K562 (cell line): ENCODE results near the gene ERC2. TPM values are rescaled to one million over a fixed set of nuclear protein-coding genes. Genes with fewer than 3 reads are reported as not detected.

Experiments used
- ATAC-seq: fragments of 200-7000 bp; cut with Tn5 transposase; 3 replicates; pipeline ENCODE4 v1.9.1; 2020; ENCODE audit warnings: moderate library complexity
- BruUV-seq: library from RNA; stranded (reverse); fragments of 400-500 nt; replicated peaks from 2 replicates; lab custom pipeline; 2021; lab: Mats Ljungman, UMichigan
- CTCF ChIA-PET: fragments of 300-600 bp; formaldehyde crosslinking; extraction: SDS; loops from one replicate; lab custom pipeline; 2021; ENCODE audit warnings: low intra/inter-chr PET ratio; lab: Yijun Ruan, JAX
- POLR2A ChIA-PET: fragments of 300-600, 350-650 bp; sonication (Branson Sonifier 250); formaldehyde crosslinking; extraction: SDS; loops from one replicate; lab custom pipeline; 2021; ENCODE audit warnings: antibody characterized with exemption, inconsistent platforms; lab: Yijun Ruan, JAX
- DNase-seq, 4 experiments: peaks; one replicate each; pipeline versions ENCODE4 v3.0.0 to v3.0.0-alpha.2; 2011 to 2018; ENCODE audit warnings: low spot score in 3 of 4, mixed read lengths in 3 of 4; ENCODE audit errors: extremely low read depth in 1 of 4
- FAIRE-seq: peaks from 2 replicates; lab custom pipeline; 2011; peaks lifted over from hg19 to GRCh38; lab: Jason Lieb, UNC
- H2AFZ ChIP-seq: 2 replicates; pipeline ENCODE4 v1.6.0; 2011; ENCODE audit warnings: low read depth, low read length, control low read depth, inconsistent platforms
- H3K27ac ChIP-seq: fragments of 200-600 bp; 3 replicates; pipeline ENCODE4 v1.8.0; 2011; ENCODE audit warnings: low read depth, mild to moderate bottlenecking, control low read depth, inconsistent platforms, low read length, moderate library complexity, mixed read lengths; ENCODE audit errors: extremely low read depth
- H3K27me3 ChIP-seq, 2 experiments: fragments of 300-600 bp in 1 of 2; 2 replicates in 1 of 2; 3 replicates in 1 of 2; pipeline versions ENCODE4 v1.6.0 to v1.8.0; 2011; ENCODE audit warnings: inconsistent platforms in 2 of 2, low read length in 2 of 2, mild to moderate bottlenecking in 1 of 2, mixed read lengths in 1 of 2, moderate library complexity in 1 of 2; ENCODE audit not compliant: control insufficient read depth in 2 of 2, insufficient read depth in 2 of 2
- H3K36me3 ChIP-seq: fragments of 300-600 bp; 3 replicates; pipeline ENCODE4 v1.8.0; 2011; ENCODE audit warnings: mild to moderate bottlenecking, low read length, inconsistent platforms; ENCODE audit not compliant: control insufficient read depth, insufficient read depth
- H3K4me1 ChIP-seq, 2 experiments: fragments of 200-600 bp in 1 of 2; replicated peaks in 1 of 2; 2 replicates in 1 of 2; 3 replicates in 1 of 2; pipeline versions ENCODE4 v1.5.1 to v1.8.0; 2011; ENCODE audit warnings: inconsistent platforms in 2 of 2, low read length in 2 of 2, mild to moderate bottlenecking in 1 of 2, mixed read lengths in 1 of 2, moderate library complexity in 1 of 2; ENCODE audit not compliant: control insufficient read depth in 2 of 2, insufficient read depth in 2 of 2
- H3K4me2 ChIP-seq: 2 replicates; pipeline ENCODE4 v1.6.1; 2011; ENCODE audit warnings: low read length, control low read depth, inconsistent platforms, mixed read lengths; ENCODE audit not compliant: insufficient read depth
- H3K4me3 ChIP-seq: fragments of 200-600 bp; sonication (generic), shearing (Covaris generic); 2 replicates; pipeline ENCODE4 v1.5.1; 2016; ENCODE audit warnings: control low read depth, inconsistent platforms
- H3K79me2 ChIP-seq: fragments of 200-600 bp; 3 replicates; pipeline ENCODE4 v1.8.0; 2011; ENCODE audit warnings: low read length, inconsistent platforms; ENCODE audit not compliant: control insufficient read depth, insufficient read depth
- H3K9ac ChIP-seq, 2 experiments: 2 replicates each; pipeline versions ENCODE4 v1.6.0 to v1.6.1; 2011; ENCODE audit warnings: low read depth in 2 of 2, low read length in 2 of 2, control low read depth in 1 of 2, inconsistent platforms in 1 of 2, mild to moderate bottlenecking in 1 of 2, mixed read lengths in 1 of 2; ENCODE audit not compliant: insufficient read depth in 1 of 2
- H3K9me1 ChIP-seq: one replicate; pipeline ENCODE4 v1.6.0; 2011; ENCODE audit warnings: inconsistent platforms, mild to moderate bottlenecking, low read length, moderate library complexity; ENCODE audit not compliant: control insufficient read depth, insufficient read depth
- H3K9me3 ChIP-seq: replicated peaks from 2 replicates; pipeline ENCODE4 v1.5.1; 2011; ENCODE audit warnings: low read depth, low read length, inconsistent platforms; ENCODE audit not compliant: control insufficient read depth, insufficient read depth
- H4K20me1 ChIP-seq: replicated peaks from 2 replicates; pipeline ENCODE4 v1.6.1; 2011; ENCODE audit warnings: low read length, inconsistent platforms, mixed read lengths; ENCODE audit not compliant: control insufficient read depth, insufficient read depth
- CBX8 ChIP-seq: fragments of 200-600 bp; sonication (generic); IDR thresholded peaks from 2 replicates; pipeline ENCODE4 v1.6.1; 2012; ENCODE audit warnings: borderline replicate concordance, mixed run types, low read depth, mild to moderate bottlenecking, moderate library complexity, mixed read lengths, low read length, control low read depth, inconsistent platforms; ENCODE audit not compliant: poor library complexity, severe bottlenecking; ENCODE audit errors: extremely low read depth
- CCAR2 ChIP-seq: fragments of 200-400 bp; formaldehyde crosslinking; IDR thresholded peaks from 2 replicates; pipeline ENCODE4 v1.6.1; 2017; ENCODE audit warnings: mild to moderate bottlenecking, low read depth, low read length
- DMBX1 ChIP-seq: fragments of 250-450 bp; sonication (Bioruptor Pico); IDR thresholded peaks from 2 replicates; pipeline ENCODE4 v1.8.0; 2022; ENCODE audit warnings: inconsistent platforms, mild to moderate bottlenecking, moderate library complexity, borderline replicate concordance
- ELF1 ChIP-seq: fragments of 200-800 bp; sonication (Bioruptor generic); IDR thresholded peaks from 2 replicates; pipeline ENCODE4 v1.6.1; 2016; ENCODE audit warnings: missing genetic modification characterization, missing compliant biosample characterization
- EZH2 ChIP-seq: IDR thresholded peaks from 2 replicates; pipeline ENCODE4 v1.6.1; 2012; ENCODE audit warnings: low read depth, mild to moderate bottlenecking, inconsistent platforms, low read length, borderline replicate concordance
- JUNB ChIP-seq: fragments of 450-650 bp; formaldehyde crosslinking; conservative IDR thresholded peaks from 2 replicates; pipeline ENCODE4 v1.4.0; 2020; ENCODE audit warnings: mild to moderate bottlenecking
- ZSCAN32 ChIP-seq: fragments of 450-650 bp; formaldehyde crosslinking; IDR thresholded peaks from 2 replicates; pipeline ENCODE4 v1.4.0; 2020; ENCODE audit warnings: mild to moderate bottlenecking, moderate library complexity
- WGBS: fragments of 100-300 bp; shearing (Covaris generic); methylation state at CpG from one replicate; pipeline ENCODE4 v1.1.6; 2016; ENCODE audit warnings: low coverage, mixed read lengths; ENCODE audit not compliant: insufficient coverage; ENCODE audit errors: missing lambda C conversion rate; 5-methylcytosine and 5-hydroxymethylcytosine counted together
- in situ Hi-C: fragments of 300-500 bp; cut with MboI; formaldehyde crosslinking; loops from 4 replicates; pipeline ENCODE4 v1.15.0; 2018; ENCODE audit warnings: inconsistent platforms, mixed read lengths
- intact Hi-C: fragments of 100-400 bp; cut with micrococcal nuclease; formaldehyde crosslinking; loops from 2 replicates; pipeline ENCODE4 v1.14.2; 2022
- polyA plus RNA-seq, 8 experiments: library from polyadenylated mRNA; depleted of rRNA in 4 of 8; stranded (reverse) in 5 of 8; unstranded in 3 of 8; fragments of >200 nt; fragmentation: Nextera tagmentation in 2 of 8; fragmentation: Illumina TruSeq in 1 of 8; extraction: Ambion mirVana in 2 of 8; extraction: Trizol in 1 of 8; gene quantifications; 2 replicates each; pipeline versions ENCODE4 v1.2.1 to v1.2.3, GENCODE V29; 2011 to 2014; ENCODE audit warnings: inconsistent platforms in 1 of 8, missing spikeins in 1 of 8
- total RNA-seq, 7 experiments: library from RNA; depleted of rRNA in 6 of 7; stranded (reverse); fragments of >200 nt in 6 of 7; fragmentation: Illumina TruSeq in 2 of 7; extraction: Trizol in 2 of 7; gene quantifications; 2 replicates each; pipeline versions ENCODE4 v1.2.1 to v1.2.3, GENCODE V29; 2011 to 2021; ENCODE audit warnings: low replicate concordance in 1 of 7
- TF ChIP-seq, protein P1 (sequence below): IDR thresholded peaks from 3 replicates; pipeline ENCODE4 v1.6.1; 2011; ENCODE audit warnings: borderline replicate concordance, mild to moderate bottlenecking, moderate library complexity; ENCODE audit not compliant: insufficient read length; ENCODE audit errors: extremely low read depth
- TF ChIP-seq, protein P2 (sequence below): fragments of 250-450 bp; sonication (Bioruptor Pico); IDR thresholded peaks from 2 replicates; pipeline ENCODE4 v1.6.1; 2021; ENCODE audit warnings: mild to moderate bottlenecking
- TF ChIP-seq, protein P3 (sequence below): sonication (generic); formaldehyde crosslinking; IDR thresholded peaks from 2 replicates; pipeline ENCODE4 v1.8.0; 2022; ENCODE audit warnings: mild to moderate bottlenecking, missing genetic modification reagents, borderline replicate concordance
- TF ChIP-seq, protein P4 (sequence below): fragments of 450-650 bp; IDR thresholded peaks from 2 replicates; pipeline ENCODE4 v1.6.1; 2017; ENCODE audit warnings: antibody characterized with exemption

ERC2 gene
- total and polyA plus RNA-seq, 9 of the 15 experiments (the other 6 are each of a cell fraction or from before 2014, with no cell fraction given), result 0.04 to 0.18 (median 0.07) TPM; not detected in 2

DNA sequence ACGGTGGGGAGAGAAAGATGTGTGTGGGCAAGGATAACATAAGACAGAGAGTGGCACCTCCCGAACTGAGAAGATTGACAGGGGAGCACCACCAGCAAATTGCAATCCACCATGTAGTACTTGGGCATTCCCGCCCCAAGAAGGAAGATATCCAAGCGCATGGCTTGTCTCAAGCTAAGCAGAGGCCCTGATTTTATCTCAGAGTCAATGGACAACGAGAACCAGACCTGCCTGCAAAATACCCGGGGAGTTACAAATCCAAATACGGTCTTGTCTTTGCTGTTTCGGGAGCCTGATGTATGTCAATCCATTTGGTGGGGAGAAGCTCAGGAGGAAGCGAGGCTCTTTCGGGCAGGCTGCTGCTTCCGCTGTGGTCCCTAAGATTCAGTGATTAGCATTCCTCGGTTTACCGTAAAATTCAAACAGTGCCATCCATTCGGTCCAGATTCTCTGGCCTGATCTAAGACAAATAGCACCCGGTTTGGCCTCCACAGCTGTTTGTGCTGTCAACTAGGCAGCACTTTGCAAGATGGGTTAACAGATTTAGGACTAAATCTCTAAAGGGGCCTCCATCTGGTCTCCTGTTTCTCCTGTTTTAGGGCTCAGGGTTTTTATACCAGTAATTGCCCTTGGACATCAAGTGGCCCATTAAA lies 883.4 kb downstream of the ERC2 start:
- no peak overlapping the region for H3K27ac ChIP-seq
- no peaks in the 10 kb centered on the region for H3K9me1 ChIP-seq
- FAIRE-seq (no peak), ATAC-seq (no peak), DNase-seq (no peak)
- in situ Hi-C loops (no loop called here), intact Hi-C loops (no loop called here)
- H3K9ac ChIP-seq, result no peak overlapping the region
- BruUV-seq, result no TSS peak
- under 1% methylated on average over 13 of the region's 15 CpGs for WGBS
- H3K4me1 ChIP-seq, result no peaks in the 10 kb centered on the region
- ChIA-PET CTCF (no interaction called here), POLR2A (interaction anchor here (0.5 to 0.7 kb wide), 2 partner anchors 76 to 211 kb away, joined by 3 read pairs; no protein-coding TSS in a partner anchor)
- no peak overlapping the region for H3K4me2 ChIP-seq
- H4K20me1 ChIP-seq, result no peaks in the 10 kb centered on the region
- H3K27me3 ChIP-seq, result no peaks in the 10 kb centered on the region
- H3K36me3 ChIP-seq, result no peaks in the 10 kb centered on the region
- no peak overlapping the region for H3K4me3 ChIP-seq
- no peak overlapping the region for H2AFZ ChIP-seq
- TF ChIP-seq, protein P1, sequence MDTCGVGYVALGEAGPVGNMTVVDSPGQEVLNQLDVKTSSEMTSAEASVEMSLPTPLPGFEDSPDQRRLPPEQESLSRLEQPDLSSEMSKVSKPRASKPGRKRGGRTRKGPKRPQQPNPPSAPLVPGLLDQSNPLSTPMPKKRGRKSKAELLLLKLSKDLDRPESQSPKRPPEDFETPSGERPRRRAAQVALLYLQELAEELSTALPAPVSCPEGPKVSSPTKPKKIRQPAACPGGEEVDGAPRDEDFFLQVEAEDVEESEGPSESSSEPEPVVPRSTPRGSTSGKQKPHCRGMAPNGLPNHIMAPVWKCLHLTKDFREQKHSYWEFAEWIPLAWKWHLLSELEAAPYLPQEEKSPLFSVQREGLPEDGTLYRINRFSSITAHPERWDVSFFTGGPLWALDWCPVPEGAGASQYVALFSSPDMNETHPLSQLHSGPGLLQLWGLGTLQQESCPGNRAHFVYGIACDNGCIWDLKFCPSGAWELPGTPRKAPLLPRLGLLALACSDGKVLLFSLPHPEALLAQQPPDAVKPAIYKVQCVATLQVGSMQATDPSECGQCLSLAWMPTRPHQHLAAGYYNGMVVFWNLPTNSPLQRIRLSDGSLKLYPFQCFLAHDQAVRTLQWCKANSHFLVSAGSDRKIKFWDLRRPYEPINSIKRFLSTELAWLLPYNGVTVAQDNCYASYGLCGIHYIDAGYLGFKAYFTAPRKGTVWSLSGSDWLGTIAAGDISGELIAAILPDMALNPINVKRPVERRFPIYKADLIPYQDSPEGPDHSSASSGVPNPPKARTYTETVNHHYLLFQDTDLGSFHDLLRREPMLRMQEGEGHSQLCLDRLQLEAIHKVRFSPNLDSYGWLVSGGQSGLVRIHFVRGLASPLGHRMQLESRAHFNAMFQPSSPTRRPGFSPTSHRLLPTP, result no peak
- TF ChIP-seq CBX8, result no peak
- TF ChIP-seq CCAR2, result no peak
- TF ChIP-seq DMBX1 (CRISPR knock-in tag), result no peak
- no peak for TF ChIP-seq ZSCAN32 (CRISPR knock-in tag)
- TF ChIP-seq, protein P2, sequence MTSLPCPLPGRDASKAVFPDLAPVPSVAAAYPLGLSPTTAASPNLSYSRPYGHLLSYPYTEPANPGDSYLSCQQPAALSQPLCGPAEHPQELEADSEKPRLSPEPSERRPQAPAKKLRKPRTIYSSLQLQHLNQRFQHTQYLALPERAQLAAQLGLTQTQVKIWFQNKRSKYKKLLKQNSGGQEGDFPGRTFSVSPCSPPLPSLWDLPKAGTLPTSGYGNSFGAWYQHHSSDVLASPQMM (CRISPR knock-in tag), result no peak
- no peak for TF ChIP-seq ELF1 (tag)
- no peak for TF ChIP-seq JUNB
- TF ChIP-seq, protein P3, sequence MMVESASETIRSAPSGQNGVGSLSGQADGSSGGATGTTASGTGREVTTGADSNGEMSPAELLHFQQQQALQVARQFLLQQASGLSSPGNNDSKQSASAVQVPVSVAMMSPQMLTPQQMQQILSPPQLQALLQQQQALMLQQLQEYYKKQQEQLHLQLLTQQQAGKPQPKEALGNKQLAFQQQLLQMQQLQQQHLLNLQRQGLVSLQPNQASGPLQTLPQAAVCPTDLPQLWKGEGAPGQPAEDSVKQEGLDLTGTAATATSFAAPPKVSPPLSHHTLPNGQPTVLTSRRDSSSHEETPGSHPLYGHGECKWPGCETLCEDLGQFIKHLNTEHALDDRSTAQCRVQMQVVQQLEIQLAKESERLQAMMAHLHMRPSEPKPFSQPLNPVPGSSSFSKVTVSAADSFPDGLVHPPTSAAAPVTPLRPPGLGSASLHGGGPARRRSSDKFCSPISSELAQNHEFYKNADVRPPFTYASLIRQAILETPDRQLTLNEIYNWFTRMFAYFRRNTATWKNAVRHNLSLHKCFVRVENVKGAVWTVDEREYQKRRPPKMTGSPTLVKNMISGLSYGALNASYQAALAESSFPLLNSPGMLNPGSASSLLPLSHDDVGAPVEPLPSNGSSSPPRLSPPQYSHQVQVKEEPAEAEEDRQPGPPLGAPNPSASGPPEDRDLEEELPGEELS, result no peak
- no peak for TF ChIP-seq EZH2
- TF ChIP-seq, protein P4, sequence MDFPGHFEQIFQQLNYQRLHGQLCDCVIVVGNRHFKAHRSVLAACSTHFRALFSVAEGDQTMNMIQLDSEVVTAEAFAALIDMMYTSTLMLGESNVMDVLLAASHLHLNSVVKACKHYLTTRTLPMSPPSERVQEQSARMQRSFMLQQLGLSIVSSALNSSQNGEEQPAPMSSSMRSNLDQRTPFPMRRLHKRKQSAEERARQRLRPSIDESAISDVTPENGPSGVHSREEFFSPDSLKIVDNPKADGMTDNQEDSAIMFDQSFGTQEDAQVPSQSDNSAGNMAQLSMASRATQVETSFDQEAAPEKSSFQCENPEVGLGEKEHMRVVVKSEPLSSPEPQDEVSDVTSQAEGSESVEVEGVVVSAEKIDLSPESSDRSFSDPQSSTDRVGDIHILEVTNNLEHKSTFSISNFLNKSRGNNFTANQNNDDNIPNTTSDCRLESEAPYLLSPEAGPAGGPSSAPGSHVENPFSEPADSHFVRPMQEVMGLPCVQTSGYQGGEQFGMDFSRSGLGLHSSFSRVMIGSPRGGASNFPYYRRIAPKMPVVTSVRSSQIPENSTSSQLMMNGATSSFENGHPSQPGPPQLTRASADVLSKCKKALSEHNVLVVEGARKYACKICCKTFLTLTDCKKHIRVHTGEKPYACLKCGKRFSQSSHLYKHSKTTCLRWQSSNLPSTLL, result no peak
- no peaks in the 10 kb centered on the region for H3K79me2 ChIP-seq
- H3K9me3 ChIP-seq, result no peaks in the 10 kb centered on the region
